ENCODE results near the gene COQ10A. TPM values are rescaled to one million over a fixed set of nuclear protein-coding genes. Genes with fewer than 3 reads are reported as not detected.

Gene COQ10A
- polyA plus RNA-seq, 1 donor (not counting 4 experiments of a cell fraction or from before 2014, with no cell fraction given): 11.6 TPM

GRCh38 chr12:56274299-56274698 is 7.6 kb downstream of the COQ10A start:
- Histone ChIP-seq H3K27ac (ENCODE audit: control insufficient read depth, insufficient read depth, low read length) (no peak overlapping the region), H3K9ac (ENCODE audit: control insufficient read depth, extremely low read depth, insufficient read depth, low read length) (no peak overlapping the region), H3K4me2 (ENCODE audit: control insufficient read depth, extremely low read depth, insufficient read depth, low read depth, low read length) (no peak overlapping the region), H3K79me2 (ENCODE audit: control insufficient read depth, insufficient read depth, low read length) (no peaks in the 10 kb centered on the region), H3K4me3 (ENCODE audit: control insufficient read depth in 2 of 3, extremely low read depth in 1 of 3, insufficient read depth in 2 of 3, low read depth in 1 of 3, low read length in 3 of 3) (no peak overlapping the region), H3K9me1 (ENCODE audit: control insufficient read depth, extremely low read depth, insufficient read depth, low read length) (no peaks in the 10 kb centered on the region), H3K36me3 (ENCODE audit: control insufficient read depth in 2 of 2, extremely low read depth in 1 of 2, insufficient read depth in 2 of 2, low read length in 2 of 2) (peaks cover 27 to 38% of the 10 kb centered on the region in 2 experiments), H2AFZ (ENCODE audit: control insufficient read depth, low read length) (no peak overlapping the region), H3K9me3 (ENCODE audit: control insufficient read depth, low read depth, low read length) (no peaks in the 10 kb centered on the region), H3K4me1 (ENCODE audit: control insufficient read depth, extremely low read depth, insufficient read depth, low read length) (no peaks in the 10 kb centered on the region), H4K20me1 (ENCODE audit: control insufficient read depth, extremely low read depth, insufficient read depth, low read length) (no peaks in the 10 kb centered on the region), H3K27me3 (ENCODE audit: control insufficient read depth, extremely low read depth, insufficient read depth, low read length) (no peaks in the 10 kb centered on the region)
- DNase-seq (ENCODE audit: low read depth, low spot score): no peak
- FAIRE-seq: no peak
- dilution Hi-C loops (cut with MboI; ENCODE audit: extremely low pct_ligation_motif_present, low sequenced_read_pairs): no loop called here
- no peak for TF ChIP-seq CTCF (optimal IDR thresholded peaks at IDR 0.05 in 1 of 3, IDR thresholded peaks at IDR 0.05 in 1 of 3, conservative IDR thresholded peaks at IDR 0.05 in 1 of 3; ENCODE audit: extremely low read depth in 1 of 3, insufficient read depth in 2 of 3, low read length in 3 of 3)
- TF ChIP-seq EZH2 (IDR thresholded peaks at IDR 0.05; ENCODE audit: low read length): no peak

- Histone ChIP-seq H3K79me2 (ENCODE audit: control insufficient read depth, insufficient read depth, low read length) (no peaks in the 10 kb centered on the region), H4K20me1 (ENCODE audit: control insufficient read depth, extremely low read depth, insufficient read depth, low read length) (no peaks in the 10 kb centered on the region), H3K27ac (ENCODE audit: control insufficient read depth, insufficient read depth, low read length) (no peak overlapping the region), H3K9ac (ENCODE audit: control insufficient read depth, extremely low read depth, insufficient read depth, low read length) (no peak overlapping the region), H3K9me3 (ENCODE audit: control insufficient read depth, low read depth, low read length) (no peaks in the 10 kb centered on the region), H3K9me1 (ENCODE audit: control insufficient read depth, extremely low read depth, insufficient read depth, low read length) (no peaks in the 10 kb centered on the region), H3K4me3 (ENCODE audit: control insufficient read depth in 2 of 3, extremely low read depth in 1 of 3, insufficient read depth in 2 of 3, low read depth in 1 of 3, low read length in 3 of 3) (no peak overlapping the region), H3K27me3 (ENCODE audit: control insufficient read depth, extremely low read depth, insufficient read depth, low read length) (no peaks in the 10 kb centered on the region), H2AFZ (ENCODE audit: control insufficient read depth, low read length) (no peak overlapping the region), H3K4me1 (ENCODE audit: control insufficient read depth, extremely low read depth, insufficient read depth, low read length) (no peaks in the 10 kb centered on the region), H3K4me2 (ENCODE audit: control insufficient read depth, extremely low read depth, insufficient read depth, low read depth, low read length) (no peak overlapping the region), H3K36me3 (ENCODE audit: control insufficient read depth in 2 of 2, extremely low read depth in 1 of 2, insufficient read depth in 2 of 2, low read length in 2 of 2) (peaks cover 37 to 42% of the 10 kb centered on the region in 2 experiments)
- DNase-seq (ENCODE audit: low read depth, low spot score) (no peak), FAIRE-seq (no peak)
- no peak for TF ChIP-seq EZH2 (IDR thresholded peaks at IDR 0.05; ENCODE audit: low read length)
- no peak for TF ChIP-seq CTCF (optimal IDR thresholded peaks at IDR 0.05 in 1 of 3, IDR thresholded peaks at IDR 0.05 in 1 of 3, conservative IDR thresholded peaks at IDR 0.05 in 1 of 3; ENCODE audit: extremely low read depth in 1 of 3, insufficient read depth in 2 of 3, low read length in 3 of 3)
- dilution Hi-C loops (cut with MboI; ENCODE audit: extremely low pct_ligation_motif_present, low sequenced_read_pairs): no loop called here
These were observed 12.2 kb downstream of the COQ10A start for GRCh38 chr12:56278905-56279304.
